ENCODE data around the gene JAK1.
A peak's percentile ranks its signal among the peaks of the same experiment; 100 is the strongest.
"Not testable (repeated sequence)": the region's sequence is repeated elsewhere in the genome, so short reads cannot be mapped to it uniquely, and the experiment has no call there.

The JAK1 gene

GRCh38 chr1:64922336-64922735 lies 44.0 kb downstream of the JAK1 start:
- no peak for DNase-seq

GRCh38 chr1:64921771-64922170 lies 44.6 kb downstream of the JAK1 start:
- DNase-seq, result no peak

- no peak for DNase-seq
Observed at GRCh38 chr1:64920941-64921589, 45.3 kb downstream of the JAK1 start.

GRCh38 chr1:64919120-64919519 lies 47.2 kb downstream of the JAK1 start:
- DNase-seq, result not testable (repeated sequence)

DNA sequence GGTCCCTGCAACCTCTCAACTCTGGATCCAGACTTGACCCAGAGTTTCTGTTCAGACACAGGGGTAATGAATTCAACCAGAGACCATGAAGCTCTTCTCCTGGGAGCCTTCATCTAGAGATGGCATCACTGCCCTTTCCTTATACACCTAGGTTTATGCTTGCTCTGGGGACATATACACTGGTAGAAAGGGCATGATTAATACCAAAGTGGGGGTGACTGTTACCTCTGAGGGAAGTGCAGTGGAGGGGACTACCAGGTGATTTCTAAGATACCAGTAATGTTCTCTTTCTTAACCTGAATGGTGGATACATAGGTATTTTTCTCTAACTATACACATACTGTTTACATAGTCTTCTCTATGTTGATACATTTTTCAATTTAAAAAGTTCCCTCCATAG lies 48.4 kb downstream of the JAK1 start:
- no peak for DNase-seq

GRCh38 chr1:64917328-64917861 lies 49.0 kb downstream of the JAK1 start:
- DNase-seq, result no peak

- DNase-seq, result no peak
Observed at GRCh38 chr1:64915381-64916274, 50.7 kb downstream of the JAK1 start.

- DNase-seq, result no peak
Observed at GRCh38 chr1:64913361-64914015, 52.9 kb downstream of the JAK1 start.

DNA sequence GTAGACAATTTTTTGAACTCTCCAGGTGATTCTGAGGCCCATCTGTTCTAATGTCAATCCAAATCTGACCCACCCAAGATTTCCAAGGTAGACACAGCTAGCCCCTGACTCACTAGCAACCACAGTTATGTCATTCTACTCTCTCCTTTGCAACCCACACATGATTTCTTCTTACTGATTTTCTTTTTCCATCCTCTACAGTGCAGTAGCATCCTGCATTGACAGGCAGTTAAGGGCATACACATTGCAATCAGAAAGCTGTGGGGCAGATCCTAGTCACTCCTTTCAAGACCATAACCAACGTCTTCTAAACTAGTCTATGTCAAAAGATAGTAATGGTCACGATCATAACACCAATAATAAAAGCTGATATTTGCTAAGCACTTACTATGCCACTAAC lies 54.2 kb downstream of the JAK1 start:
- no peak for DNase-seq

- no peak for DNase-seq
Observed at GRCh38 chr1:64911326-64911725, 55.0 kb downstream of the JAK1 start.

- no peak for DNase-seq
Observed at GRCh38 chr1:64909031-64909430, 57.3 kb downstream of the JAK1 start.

- no peak for DNase-seq
Observed at GRCh38 chr1:64908575-64908974, 57.8 kb downstream of the JAK1 start.

DNA sequence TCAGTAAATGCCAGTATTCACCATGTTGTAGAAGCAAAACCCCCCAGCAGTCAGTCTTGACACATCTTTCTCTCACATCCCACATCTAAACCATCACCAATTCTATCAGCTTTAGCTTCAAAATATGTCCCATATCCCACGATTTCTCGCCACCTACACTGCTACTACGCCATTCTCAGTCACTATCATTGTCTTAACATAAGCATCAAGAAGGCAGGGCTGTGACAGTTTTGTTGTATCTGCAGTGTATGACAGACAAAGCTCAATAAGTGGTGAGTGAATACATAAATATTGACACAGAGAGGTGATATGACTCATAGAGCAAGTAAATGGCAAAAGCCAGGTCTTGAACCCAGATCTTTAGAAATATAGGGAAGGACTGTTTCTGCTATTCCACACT lies 59.9 kb downstream of the JAK1 start:
- no peak for DNase-seq

GRCh38 chr1:64903593-64903992 lies 62.8 kb downstream of the JAK1 start:
- DNase-seq, result no peak

GRCh38 chr1:64901663-64902062 lies 64.7 kb downstream of the JAK1 start:
- DNase-seq, result no peak

GRCh38 chr1:64900916-64901315 lies 65.4 kb downstream of the JAK1 start:
- no peak for DNase-seq

GRCh38 chr1:64898107-64898861 lies 68.1 kb downstream of the JAK1 start:
- DNase-seq, result peak; percentile 48

DNA sequence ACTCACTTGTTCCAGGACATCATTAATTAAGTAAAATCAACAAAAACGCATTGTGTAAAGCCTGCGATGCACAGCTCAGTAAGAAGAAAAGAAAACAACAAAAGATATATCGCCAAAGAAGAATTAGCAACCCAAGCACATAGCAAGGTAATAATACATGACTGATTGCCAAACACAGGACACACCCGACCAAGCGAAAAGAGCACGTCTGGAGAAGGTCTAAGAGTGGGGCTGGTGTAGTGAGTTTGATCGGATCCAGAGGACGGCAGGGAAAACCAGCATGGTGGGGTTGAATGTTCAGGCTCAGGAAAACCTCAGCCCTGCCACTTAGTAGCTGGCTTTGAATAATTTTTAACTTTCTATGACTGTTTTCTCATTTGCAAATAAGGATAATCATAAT lies 69.8 kb downstream of the JAK1 start:
- no peak for DNase-seq

DNA sequence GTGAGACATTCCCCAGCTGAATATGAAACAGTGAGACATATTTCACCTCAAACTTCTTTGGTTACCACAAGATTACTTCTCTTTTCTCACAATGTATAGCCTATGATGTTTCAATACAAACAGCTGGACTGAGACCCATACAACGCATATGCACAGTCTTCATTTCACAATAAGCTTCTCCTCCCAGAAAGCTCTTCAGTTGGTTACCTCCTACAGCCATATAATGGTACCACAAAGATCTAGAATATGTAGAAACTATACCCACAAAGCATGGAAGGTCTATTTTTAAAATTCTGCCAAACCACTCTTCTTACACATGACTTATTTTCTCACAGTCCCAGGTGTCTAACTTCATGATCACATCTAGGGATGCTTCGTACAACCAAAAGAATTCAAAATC lies 70.8 kb downstream of the JAK1 start:
- DNase-seq, result no peak

- no peak for DNase-seq
Observed at GRCh38 chr1:64894438-64895196, 71.7 kb downstream of the JAK1 start.

DNA sequence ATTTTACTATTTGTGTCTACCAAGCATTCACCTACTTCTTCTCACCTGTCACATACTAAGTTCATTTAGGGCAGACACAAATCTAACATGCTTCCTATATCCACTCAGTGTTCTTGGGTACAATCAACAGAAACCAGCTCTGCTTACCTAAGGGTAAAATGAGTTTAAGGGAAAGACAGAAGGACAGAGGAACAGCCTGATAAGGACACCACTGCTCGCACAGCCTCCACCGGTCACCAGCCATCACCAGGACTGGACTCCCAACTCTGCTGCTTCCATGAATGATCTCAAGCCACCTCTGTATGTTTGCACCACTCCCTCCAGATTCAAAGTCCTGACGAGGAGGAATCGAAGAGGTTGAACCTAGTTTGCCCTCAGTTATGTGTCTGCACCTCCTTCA lies 72.4 kb downstream of the JAK1 start:
- no peak for DNase-seq
